HEK293 (cell line): Measurements from ENCODE around the gene TNFRSF13B.

Experiments
- YY1 ChIP-seq: fragments of 450-650 bp; formaldehyde crosslinking; IDR thresholded peaks from 2 replicates; pipeline ENCODE4 v1.5.1; 2018; ENCODE audit warnings: missing biosample characterization, missing genetic modification characterization
- ZEB2 ChIP-seq: fragments of 450-650 bp; formaldehyde crosslinking; IDR thresholded peaks from 2 replicates; pipeline ENCODE4 v1.5.1; 2016; ENCODE audit warnings: missing biosample characterization, missing genetic modification characterization
- ZNF169 ChIP-seq: fragments of 450-650 bp; formaldehyde crosslinking; IDR thresholded peaks from 2 replicates; pipeline ENCODE4 v1.5.1; 2016; ENCODE audit warnings: missing biosample characterization, missing genetic modification characterization
- ZNF776 ChIP-seq: fragments of 450-650 bp; formaldehyde crosslinking; IDR thresholded peaks from 2 replicates; pipeline ENCODE4 v1.5.0; 2017; ENCODE audit warnings: missing biosample characterization, missing genetic modification characterization, borderline replicate concordance
- TF ChIP-seq, protein P1 (sequence below): fragments of 450-650 bp; IDR thresholded peaks from 2 replicates; pipeline ENCODE4 v1.5.1; 2018; ENCODE audit warnings: missing biosample characterization, missing genetic modification characterization

DNA sequence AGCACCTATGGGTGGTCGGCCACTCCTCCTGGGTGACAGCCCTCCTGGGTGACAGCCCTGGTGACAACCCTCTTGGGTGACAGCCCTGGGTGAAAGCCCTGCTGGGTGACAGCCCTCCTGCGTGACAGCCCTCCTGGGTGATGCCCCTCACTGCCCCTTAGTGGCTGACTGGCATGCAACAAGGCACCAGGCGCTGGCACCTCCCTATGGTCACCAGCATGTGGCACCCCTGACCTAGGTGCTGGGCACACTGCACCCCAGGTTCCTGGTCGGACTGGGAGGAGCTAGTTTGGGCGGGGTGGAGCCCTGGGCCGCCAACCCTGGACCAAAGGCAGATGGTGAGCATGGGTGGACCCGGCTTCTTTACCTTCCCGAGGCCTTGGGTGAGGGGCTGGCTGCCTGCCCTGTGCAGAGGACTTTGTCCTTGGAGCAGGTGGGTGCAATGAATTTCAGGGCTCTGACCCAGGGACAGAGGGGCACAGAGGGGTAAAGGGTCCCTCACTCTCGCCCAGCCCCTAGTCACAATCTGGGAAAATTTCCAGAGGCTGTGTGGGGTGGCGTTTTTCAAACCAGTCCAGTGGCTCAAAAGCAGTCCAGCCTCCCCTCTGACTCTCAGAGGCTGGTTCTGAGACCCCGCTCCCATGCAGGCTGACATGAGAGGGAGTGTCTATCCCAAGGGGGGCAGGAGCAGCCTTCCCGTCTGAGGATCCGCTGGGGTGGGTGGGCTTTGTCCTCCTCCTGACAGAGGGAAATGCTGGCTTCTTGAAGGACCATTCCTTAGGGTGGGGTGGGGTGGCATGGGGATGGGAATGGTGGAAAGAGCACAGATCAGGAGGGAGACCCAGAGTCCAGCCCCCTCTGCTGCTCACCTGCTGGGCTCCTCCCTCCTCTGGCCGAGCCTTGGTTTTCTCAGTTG lies 25.9 kb upstream of the TNFRSF13B start:
- TF ChIP-seq ZNF169 (no peak), ZEB2 (no peak), ZNF776 (no peak), YY1 (tag by site-specific recombination) (no peak)
- TF ChIP-seq, protein P1, sequence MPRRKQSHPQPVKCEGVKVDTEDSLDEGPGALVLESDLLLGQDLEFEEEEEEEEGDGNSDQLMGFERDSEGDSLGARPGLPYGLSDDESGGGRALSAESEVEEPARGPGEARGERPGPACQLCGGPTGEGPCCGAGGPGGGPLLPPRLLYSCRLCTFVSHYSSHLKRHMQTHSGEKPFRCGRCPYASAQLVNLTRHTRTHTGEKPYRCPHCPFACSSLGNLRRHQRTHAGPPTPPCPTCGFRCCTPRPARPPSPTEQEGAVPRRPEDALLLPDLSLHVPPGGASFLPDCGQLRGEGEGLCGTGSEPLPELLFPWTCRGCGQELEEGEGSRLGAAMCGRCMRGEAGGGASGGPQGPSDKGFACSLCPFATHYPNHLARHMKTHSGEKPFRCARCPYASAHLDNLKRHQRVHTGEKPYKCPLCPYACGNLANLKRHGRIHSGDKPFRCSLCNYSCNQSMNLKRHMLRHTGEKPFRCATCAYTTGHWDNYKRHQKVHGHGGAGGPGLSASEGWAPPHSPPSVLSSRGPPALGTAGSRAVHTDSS: no peak
